HG03457 (cell line): ENCODE data around the gene PPP1R15A.
"Not testable (repeated sequence)": the region's sequence is repeated elsewhere in the genome, so short reads cannot be mapped to it uniquely, and the experiment has no call there.

Source experiments
- ATAC-seq: cut with Tn5 transposase; IDR thresholded peaks from one replicate; pipeline ENCODE4 v1.9.1; 2021; ENCODE audit warnings: moderate number of reproducible peaks; ENCODE audit not compliant: unreplicated experiment

PPP1R15A gene

GRCh38 chr19:48910803-48911202 lies 38.6 kb downstream of the PPP1R15A start:
- no peak for ATAC-seq

- no peak for ATAC-seq
Measured at GRCh38 chr19:48913114-48913889, 41.1 kb downstream of the PPP1R15A start.

- no peak for ATAC-seq
Measured at GRCh38 chr19:48914181-48914580, 42.0 kb downstream of the PPP1R15A start.

- ATAC-seq, result no peak
Measured at GRCh38 chr19:48915757-48916156, 43.5 kb downstream of the PPP1R15A start.

GRCh38 chr19:48918071-48918470 lies 45.9 kb downstream of the PPP1R15A start:
- ATAC-seq, result no peak

- no peak for ATAC-seq
Measured at GRCh38 chr19:48918801-48919247, 46.6 kb downstream of the PPP1R15A start.

GRCh38 chr19:48919271-48919670 lies 47.0 kb downstream of the PPP1R15A start:
- not testable (repeated sequence) for ATAC-seq

DNA sequence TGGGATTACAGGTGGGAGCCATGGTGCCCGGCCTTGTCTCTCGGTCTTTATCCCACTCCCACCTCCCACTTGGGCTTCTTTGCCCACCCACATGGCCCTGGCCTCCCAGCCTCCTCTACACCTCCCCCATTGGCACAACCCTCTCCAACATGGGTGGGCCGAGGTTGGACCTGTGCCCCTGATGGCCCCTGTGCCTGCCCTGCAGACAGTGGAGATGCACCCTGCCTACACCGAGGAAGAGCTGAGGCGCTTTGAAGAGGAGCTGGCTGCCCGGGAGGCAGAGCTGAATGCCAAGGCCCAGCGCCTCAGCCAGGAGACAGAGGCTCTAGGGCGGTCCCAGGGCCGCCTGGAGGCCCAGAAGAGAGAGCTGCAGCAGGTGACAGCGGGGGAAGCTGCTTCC lies 48.7 kb downstream of the PPP1R15A start:
- ATAC-seq, result no peak

DNA sequence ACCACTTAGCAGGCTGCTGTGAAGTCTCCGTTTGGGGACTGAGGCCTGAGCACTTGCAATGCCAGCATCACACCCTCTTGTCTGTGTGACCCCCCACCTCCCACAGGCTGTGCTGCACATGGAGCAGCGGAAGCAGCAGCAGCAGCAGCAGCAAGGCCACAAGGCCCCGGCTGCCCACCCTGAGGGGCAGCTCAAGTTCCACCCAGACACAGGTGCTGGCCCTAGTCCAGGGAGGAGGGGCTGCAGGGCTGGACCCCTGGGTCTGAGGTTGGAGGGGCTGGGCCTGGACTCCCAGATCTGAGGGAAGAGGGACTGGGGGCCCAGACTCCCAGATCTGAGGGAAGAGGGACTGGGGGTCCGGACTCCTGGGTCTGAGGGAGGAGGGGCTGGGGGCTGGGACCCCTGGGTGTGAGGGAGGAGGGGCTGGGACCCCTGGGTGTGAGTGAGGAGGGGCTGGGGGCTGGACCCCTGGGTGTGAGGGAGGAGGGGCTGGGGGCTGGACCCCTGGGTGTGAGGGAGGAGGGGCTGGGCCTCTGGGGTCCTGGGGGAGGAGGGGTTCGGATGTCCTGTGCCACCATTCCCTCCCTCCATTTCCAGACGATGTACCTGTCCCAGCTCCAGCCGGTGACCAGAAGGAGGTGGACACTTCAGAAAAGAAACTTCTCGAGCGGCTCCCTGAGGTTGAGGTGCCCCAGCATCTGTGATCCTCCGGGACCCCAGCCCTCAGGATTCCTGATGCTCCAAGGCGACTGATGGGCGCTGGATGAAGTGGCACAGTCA lies 49.7 kb downstream of the PPP1R15A start:
- ATAC-seq, result no peak

- ATAC-seq, result no peak
Measured at GRCh38 chr19:48922548-48923490, 50.6 kb downstream of the PPP1R15A start.

DNA sequence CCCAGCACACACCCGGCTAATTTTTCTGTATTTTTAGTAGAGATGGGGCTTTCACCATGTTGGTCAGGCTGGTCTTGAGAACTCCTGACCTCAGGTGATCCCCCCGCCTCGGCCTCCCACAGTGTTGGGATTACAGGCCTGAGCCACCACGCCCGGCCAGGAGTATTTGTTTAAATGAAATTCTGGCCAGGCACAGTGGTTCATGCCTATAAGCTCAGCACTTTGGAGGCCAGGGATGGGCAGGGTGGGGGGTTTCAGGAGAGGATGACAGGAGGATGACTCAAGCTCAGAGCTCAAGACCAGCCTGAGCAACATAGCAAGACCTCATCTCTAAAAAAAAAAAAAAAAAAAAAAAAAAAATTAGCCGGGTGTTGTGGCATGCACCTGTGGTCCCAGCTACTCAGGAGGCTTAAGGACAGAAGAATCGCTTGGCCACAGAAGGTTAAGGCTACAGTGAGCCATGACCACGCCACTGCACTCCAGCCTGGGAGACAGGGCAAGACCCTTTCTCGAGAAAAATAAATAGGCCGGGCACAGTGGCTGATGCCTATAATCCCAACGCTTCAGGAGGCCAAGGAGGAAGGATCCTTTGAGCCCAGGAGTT lies 53.1 kb downstream of the PPP1R15A start:
- ATAC-seq, result no peak
